ENCODE results near the gene PDC.

- TF ChIP-seq POLR2A (IDR thresholded peaks at IDR 0.05; ENCODE audit: low read depth) (no peak), CTCF (IDR thresholded peaks at IDR 0.05) (no peak), POLR2AphosphoS5 (IDR thresholded peaks at IDR 0.05) (no peak), EP300 (IDR thresholded peaks at IDR 0.05) (no peak)
Observed at GRCh38 chr1:186474208-186474607, 13.3 kb upstream of the PDC start.

Measured in esophagus muscularis mucosa (tissue), 4 donors.